Umbilical cord (tissue), 2 donors: Measurements from ENCODE around the gene IFFO2. TPM values are rescaled to one million over a fixed set of nuclear protein-coding genes. Genes with fewer than 3 reads are reported as not detected.
A peak's percentile ranks its signal among the peaks of the same experiment; 100 is the strongest.

ENCODE experiments used
- DNase-seq: peaks from one replicate; pipeline ENCODE4 v3.0.0-alpha.2; 2015; ENCODE audit warnings: low spot score
- total RNA-seq: library from RNA; depleted of rRNA; stranded (reverse); fragments of >200 nt; gene quantifications from one replicate; pipeline ENCODE4 v1.2.3, GENCODE V29; 2014; ENCODE audit warnings: low replicate concordance; ENCODE audit not compliant: insufficient read depth

Gene IFFO2
- total RNA-seq, 1 donor from 2014 or later, result 14.0 TPM

GRCh38 chr1:18950401-18951026 lies 6.0 kb downstream of the IFFO2 start:
- peak; percentile 24 for DNase-seq

- peak; percentile 88 for DNase-seq
Observed at GRCh38 chr1:18949686-18950400, 6.6 kb downstream of the IFFO2 start.

- DNase-seq, result peak; percentile 86
Observed at GRCh38 chr1:18948913-18949685, 7.4 kb downstream of the IFFO2 start.

GRCh38 chr1:18948048-18948912 lies 8.2 kb downstream of the IFFO2 start:
- DNase-seq, result peak; percentile 20

- no peak for DNase-seq
Observed at GRCh38 chr1:18947570-18947969, 8.9 kb downstream of the IFFO2 start.

GRCh38 chr1:18946550-18947381 lies 9.7 kb downstream of the IFFO2 start:
- peak; percentile 34 for DNase-seq

GRCh38 chr1:18945401-18945849 lies 11.1 kb downstream of the IFFO2 start:
- peak; percentile 83 for DNase-seq

- DNase-seq, result peak; percentile 18
Observed at GRCh38 chr1:18944810-18945209, 11.7 kb downstream of the IFFO2 start.

- no peak for DNase-seq
Observed at GRCh38 chr1:18943914-18944572, 12.4 kb downstream of the IFFO2 start.

- DNase-seq, result no peak
Observed at GRCh38 chr1:18943162-18943561, 13.3 kb downstream of the IFFO2 start.

- no peak for DNase-seq
Observed at GRCh38 chr1:18942340-18942739, 14.1 kb downstream of the IFFO2 start.

GRCh38 chr1:18941221-18942141 lies 15.0 kb downstream of the IFFO2 start:
- no peak for DNase-seq

- peak; percentile 46 for DNase-seq
Observed at GRCh38 chr1:18940303-18941020, 16.0 kb downstream of the IFFO2 start.

- DNase-seq, result no peak
Observed at GRCh38 chr1:18939398-18940302, 16.8 kb downstream of the IFFO2 start.

GRCh38 chr1:18938707-18939070 lies 17.8 kb downstream of the IFFO2 start:
- no peak for DNase-seq

- no peak for DNase-seq
Observed at GRCh38 chr1:18938008-18938706, 18.3 kb downstream of the IFFO2 start.

GRCh38 chr1:18937539-18937938 lies 18.9 kb downstream of the IFFO2 start:
- no peak for DNase-seq
